GM12878 (cell line): ENCODE data around the gene STK32B. TPM values are rescaled to one million over a fixed set of nuclear protein-coding genes. Genes with fewer than 3 reads are reported as not detected.

Experiments
- ATAC-seq: fragments of 200-7000 bp; cut with Tn5 transposase; 3 replicates; pipeline ENCODE4 v1.9.1; 2020; ENCODE audit warnings: mild to moderate bottlenecking, moderate library complexity
- BruUV-seq: library from RNA; stranded (reverse); fragments of 400-500 nt; replicated peaks from 2 replicates; lab custom pipeline; 2021; lab: Mats Ljungman, UMichigan
- CTCF ChIA-PET: fragments of 300-600 bp; sonication (Branson Sonifier 250); formaldehyde crosslinking; extraction: SDS; loops from one replicate; lab custom pipeline; 2021; ENCODE audit warnings: inconsistent platforms; lab: Yijun Ruan, JAX
- POLR2A ChIA-PET: fragments of 350-600 bp; formaldehyde crosslinking; extraction: SDS; loops from one replicate; lab custom pipeline; 2021; ENCODE audit warnings: inconsistent platforms; lab: Charles Lee
- RAD21 ChIA-PET: fragments of 300-600 bp; sonication (Branson Sonifier 250); formaldehyde crosslinking; loops from one replicate; lab custom pipeline; 2023; ENCODE audit warnings: antibody characterized with exemption; ENCODE audit not compliant: unreplicated experiment; lab: Charles Lee
- SMC1A ChIA-PET: fragments of 300-600 bp; sonication (Branson Sonifier 250); formaldehyde crosslinking; loops from one replicate; lab custom pipeline; 2023; ENCODE audit not compliant: unreplicated experiment, uncharacterized antibody; lab: Charles Lee
- DNase-seq: peaks from one replicate; pipeline ENCODE4 v3.0.0-alpha.2; 2011; ENCODE audit warnings: low read depth, low spot score
- FAIRE-seq: peaks from 3 replicates; lab custom pipeline; 2011; peaks lifted over from hg19 to GRCh38; lab: Jason Lieb, UNC
- H2AFZ ChIP-seq: 2 replicates; pipeline ENCODE4 v1.6.0; 2011; ENCODE audit warnings: low read depth, low read length, control low read depth; ENCODE audit not compliant: control insufficient read depth
- H3K27ac ChIP-seq: 2 replicates; pipeline ENCODE4 v1.5.1; 2011; ENCODE audit warnings: control low read depth; ENCODE audit not compliant: control insufficient read depth, insufficient read depth
- H3K27me3 ChIP-seq, 2 experiments: replicated peaks in 1 of 2; 2 replicates each; pipeline versions ENCODE4 v1.6.0 to v1.6.1; 2011; ENCODE audit warnings: low read length in 1 of 2; ENCODE audit not compliant: control insufficient read depth in 2 of 2, insufficient read depth in 2 of 2
- H3K36me3 ChIP-seq, 2 experiments: 2 replicates each; pipeline ENCODE4 v1.5.1; 2011; ENCODE audit warnings: low read length in 1 of 2; ENCODE audit not compliant: control insufficient read depth in 2 of 2, insufficient read depth in 2 of 2
- H3K4me1 ChIP-seq: 2 replicates; pipeline ENCODE4 v1.6.1; 2011; ENCODE audit warnings: mild to moderate bottlenecking, low read length, moderate library complexity, mixed read lengths; ENCODE audit not compliant: control insufficient read depth, insufficient read depth
- H3K4me2 ChIP-seq: 2 replicates; pipeline ENCODE4 v1.6.0; 2011; ENCODE audit warnings: control low read depth; ENCODE audit not compliant: control insufficient read depth, insufficient read depth
- H3K4me3 ChIP-seq: fragments of 200-600 bp; sonication (generic); 2 replicates; pipeline ENCODE4 v1.5.1; 2016
- H3K79me2 ChIP-seq: 2 replicates; pipeline ENCODE4 v1.6.0; 2011; ENCODE audit warnings: low read length; ENCODE audit not compliant: control insufficient read depth, insufficient read depth
- H3K9ac ChIP-seq: 2 replicates; pipeline ENCODE4 v1.8.0; 2011; ENCODE audit warnings: low read length, control low read depth, mixed read lengths; ENCODE audit not compliant: control insufficient read depth, insufficient read depth
- H3K9me3 ChIP-seq: replicated peaks from 3 replicates; pipeline ENCODE4 v1.5.1; 2011; ENCODE audit warnings: mild to moderate bottlenecking, low read length; ENCODE audit not compliant: control insufficient read depth, insufficient read depth
- H4K20me1 ChIP-seq: 2 replicates; pipeline ENCODE4 v1.6.0; 2011; ENCODE audit not compliant: control insufficient read depth, insufficient read depth
- BCL11A ChIP-seq: IDR thresholded peaks from 2 replicates; pipeline ENCODE4 v1.6.1; 2011; ENCODE audit warnings: low read depth, low read length
- CHD4 ChIP-seq: fragments of 200-600 bp; sonication (generic); IDR thresholded peaks from 2 replicates; pipeline ENCODE4 v1.6.1; 2016; ENCODE audit warnings: mild to moderate bottlenecking
- CREB1 ChIP-seq: IDR thresholded peaks from 2 replicates; pipeline ENCODE4 v1.6.1; 2012; ENCODE audit warnings: low read depth, mild to moderate bottlenecking, inconsistent platforms
- FOXK2 ChIP-seq: fragments of 450-650 bp; IDR thresholded peaks from 2 replicates; pipeline ENCODE4 v1.6.1; 2017; ENCODE audit warnings: mild to moderate bottlenecking, moderate library complexity
- JUNB ChIP-seq: IDR thresholded peaks from 2 replicates; pipeline ENCODE4 v1.6.1; 2016; ENCODE audit warnings: antibody characterized with exemption, mild to moderate bottlenecking
- MEF2B ChIP-seq: fragments of 450-650 bp; IDR thresholded peaks from 2 replicates; pipeline ENCODE4 v1.6.1; 2018; ENCODE audit warnings: mild to moderate bottlenecking, moderate library complexity; ENCODE audit not compliant: partially characterized antibody, poor library complexity, severe bottlenecking
- MTA2 ChIP-seq: fragments of 450-650 bp; IDR thresholded peaks from 2 replicates; pipeline ENCODE4 v1.6.1; 2016; ENCODE audit warnings: low read depth, mild to moderate bottlenecking, moderate library complexity
- PML ChIP-seq: IDR thresholded peaks from 2 replicates; pipeline ENCODE4 v1.6.1; 2012; ENCODE audit warnings: low read length, inconsistent platforms
- RAD21 ChIP-seq: IDR thresholded peaks from 2 replicates; pipeline ENCODE4 v1.6.1; 2011; ENCODE audit warnings: mild to moderate bottlenecking, low read depth, low read length, moderate library complexity; ENCODE audit not compliant: insufficient read depth
- RELA ChIP-seq: fragments of 450-650 bp; IDR thresholded peaks from 2 replicates; pipeline ENCODE4 v1.8.0; 2014; ENCODE audit warnings: borderline replicate concordance; ENCODE audit not compliant: partially characterized antibody
- WGBS: methylation state at CpG from one replicate; pipeline ENCODE4 v1.1.6; 2016; ENCODE audit warnings: low lambda C conversion rate; ENCODE audit not compliant: insufficient replicate concordance, insufficient coverage; ENCODE audit errors: missing lambda C conversion rate; 5-methylcytosine and 5-hydroxymethylcytosine counted together
- in situ Hi-C: fragments of 300-500 bp; cut with MboI; formaldehyde crosslinking; loops from 9 replicates; pipeline ENCODE4 v1.14.3; 2018; ENCODE audit warnings: mixed read lengths
- intact Hi-C: fragments of 100-400 bp; cut with micrococcal nuclease; formaldehyde crosslinking; loops from one replicate; pipeline ENCODE4 v1.14.2; 2022; ENCODE audit not compliant: unreplicated experiment
- polyA plus RNA-seq, 11 experiments: library from polyadenylated mRNA; depleted of rRNA in 4 of 11; unstranded in 6 of 11; stranded (reverse) in 5 of 11; fragments of >200 nt; fragmentation: Nextera tagmentation in 4 of 11; fragmentation: Illumina TruSeq in 1 of 11; extraction: Ambion mirVana in 4 of 11; extraction: Trizol in 1 of 11; gene quantifications; 1 replicate in 1 of 11; 2 replicates in 10 of 11; pipeline versions ENCODE4 v1.2.1 to v1.2.3, GENCODE V29; 2011 to 2016; ENCODE audit warnings: inconsistent platforms in 2 of 11, missing spikeins in 2 of 11, low read depth in 1 of 11
- total RNA-seq, 4 experiments: library from RNA; depleted of rRNA in 3 of 4; stranded (reverse); fragments of >200 nt in 3 of 4; fragmentation: Illumina TruSeq in 1 of 4; extraction: Trizol in 1 of 4; gene quantifications; 2 replicates each; pipeline versions ENCODE4 v1.2.1 to v1.2.3, GENCODE V29; 2013 to 2021
- TF ChIP-seq, protein P1 (sequence below): fragments of 450-650 bp; IDR thresholded peaks from 2 replicates; pipeline ENCODE4 v1.6.1; 2017; ENCODE audit warnings: borderline replicate concordance
- TF ChIP-seq, protein P2 (sequence below): fragments of 450-650 bp; IDR thresholded peaks from 2 replicates; pipeline ENCODE4 v1.6.1; 2014; ENCODE audit warnings: mild to moderate bottlenecking
- TF ChIP-seq, protein P3 (sequence below): fragments of 450-650 bp; IDR thresholded peaks from 2 replicates; pipeline ENCODE4 v1.6.1; 2018; ENCODE audit warnings: mild to moderate bottlenecking, low read depth, moderate library complexity; ENCODE audit not compliant: partially characterized antibody
- TF ChIP-seq, protein P4 (sequence below): IDR thresholded peaks from 2 replicates; pipeline ENCODE4 v1.6.1; 2012; ENCODE audit warnings: mild to moderate bottlenecking, low read depth, low read length

The STK32B gene
- total and polyA plus RNA-seq, 10 of the 15 experiments (the other 5 are each of a cell fraction or from before 2014, with no cell fraction given): 0.04 to 0.12 (median 0.08) TPM; not detected in 7

DNA sequence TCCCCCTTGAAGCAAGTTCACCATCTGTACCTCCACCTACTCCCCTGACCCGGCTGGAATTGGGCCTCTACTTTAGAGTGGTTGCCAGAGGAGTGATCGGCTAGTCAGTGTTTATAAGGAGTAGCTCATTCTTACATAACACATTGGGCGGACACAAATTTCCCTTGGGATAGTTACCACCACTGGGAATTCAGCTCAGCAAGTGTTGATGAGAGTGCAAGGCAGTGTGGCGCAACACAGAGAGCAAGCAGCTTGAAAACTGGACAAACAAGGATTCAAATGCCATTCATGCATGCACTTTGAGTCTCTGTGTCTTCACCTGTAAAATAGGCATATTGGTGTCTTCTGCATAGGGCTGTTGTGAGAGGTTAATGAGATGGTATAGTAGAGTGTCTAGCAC is 92.7 kb downstream of the STK32B start:
- POLR2A ChIA-PET: no interaction called here
- CTCF ChIA-PET: no interaction called here
- Histone ChIP-seq H3K79me2 (no peaks in the 10 kb centered on the region), H3K27me3 (no peaks in the 10 kb centered on the region), H2AFZ (no peak overlapping the region), H3K36me3 (no peaks in the 10 kb centered on the region), H3K27ac (no peak overlapping the region), H4K20me1 (no peaks in the 10 kb centered on the region), H3K4me2 (no peak overlapping the region), H3K9ac (no peak overlapping the region), H3K9me3 (no peaks in the 10 kb centered on the region), H3K4me3 (no peak overlapping the region), H3K4me1 (no peaks in the 10 kb centered on the region)
- intact Hi-C loops: loop anchor here (10.0 kb wide), 1 partner anchor 149 kb away; no protein-coding TSS in a partner anchor
- no peak for DNase-seq
- no peak for ATAC-seq
- TF ChIP-seq MEF2B (no peak), CHD4 (no peak), JUNB (no peak), FOXK2 (no peak), PML (no peak), RAD21 (no peak), RELA (no peak), CREB1 (no peak), BCL11A (no peak), MTA2 (no peak)
- TF ChIP-seq, protein P1, sequence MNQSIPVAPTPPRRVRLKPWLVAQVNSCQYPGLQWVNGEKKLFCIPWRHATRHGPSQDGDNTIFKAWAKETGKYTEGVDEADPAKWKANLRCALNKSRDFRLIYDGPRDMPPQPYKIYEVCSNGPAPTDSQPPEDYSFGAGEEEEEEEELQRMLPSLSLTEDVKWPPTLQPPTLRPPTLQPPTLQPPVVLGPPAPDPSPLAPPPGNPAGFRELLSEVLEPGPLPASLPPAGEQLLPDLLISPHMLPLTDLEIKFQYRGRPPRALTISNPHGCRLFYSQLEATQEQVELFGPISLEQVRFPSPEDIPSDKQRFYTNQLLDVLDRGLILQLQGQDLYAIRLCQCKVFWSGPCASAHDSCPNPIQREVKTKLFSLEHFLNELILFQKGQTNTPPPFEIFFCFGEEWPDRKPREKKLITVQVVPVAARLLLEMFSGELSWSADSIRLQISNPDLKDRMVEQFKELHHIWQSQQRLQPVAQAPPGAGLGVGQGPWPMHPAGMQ: no peak
- TF ChIP-seq, protein P2, sequence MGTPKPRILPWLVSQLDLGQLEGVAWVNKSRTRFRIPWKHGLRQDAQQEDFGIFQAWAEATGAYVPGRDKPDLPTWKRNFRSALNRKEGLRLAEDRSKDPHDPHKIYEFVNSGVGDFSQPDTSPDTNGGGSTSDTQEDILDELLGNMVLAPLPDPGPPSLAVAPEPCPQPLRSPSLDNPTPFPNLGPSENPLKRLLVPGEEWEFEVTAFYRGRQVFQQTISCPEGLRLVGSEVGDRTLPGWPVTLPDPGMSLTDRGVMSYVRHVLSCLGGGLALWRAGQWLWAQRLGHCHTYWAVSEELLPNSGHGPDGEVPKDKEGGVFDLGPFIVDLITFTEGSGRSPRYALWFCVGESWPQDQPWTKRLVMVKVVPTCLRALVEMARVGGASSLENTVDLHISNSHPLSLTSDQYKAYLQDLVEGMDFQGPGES: no peak
- TF ChIP-seq, protein P3, sequence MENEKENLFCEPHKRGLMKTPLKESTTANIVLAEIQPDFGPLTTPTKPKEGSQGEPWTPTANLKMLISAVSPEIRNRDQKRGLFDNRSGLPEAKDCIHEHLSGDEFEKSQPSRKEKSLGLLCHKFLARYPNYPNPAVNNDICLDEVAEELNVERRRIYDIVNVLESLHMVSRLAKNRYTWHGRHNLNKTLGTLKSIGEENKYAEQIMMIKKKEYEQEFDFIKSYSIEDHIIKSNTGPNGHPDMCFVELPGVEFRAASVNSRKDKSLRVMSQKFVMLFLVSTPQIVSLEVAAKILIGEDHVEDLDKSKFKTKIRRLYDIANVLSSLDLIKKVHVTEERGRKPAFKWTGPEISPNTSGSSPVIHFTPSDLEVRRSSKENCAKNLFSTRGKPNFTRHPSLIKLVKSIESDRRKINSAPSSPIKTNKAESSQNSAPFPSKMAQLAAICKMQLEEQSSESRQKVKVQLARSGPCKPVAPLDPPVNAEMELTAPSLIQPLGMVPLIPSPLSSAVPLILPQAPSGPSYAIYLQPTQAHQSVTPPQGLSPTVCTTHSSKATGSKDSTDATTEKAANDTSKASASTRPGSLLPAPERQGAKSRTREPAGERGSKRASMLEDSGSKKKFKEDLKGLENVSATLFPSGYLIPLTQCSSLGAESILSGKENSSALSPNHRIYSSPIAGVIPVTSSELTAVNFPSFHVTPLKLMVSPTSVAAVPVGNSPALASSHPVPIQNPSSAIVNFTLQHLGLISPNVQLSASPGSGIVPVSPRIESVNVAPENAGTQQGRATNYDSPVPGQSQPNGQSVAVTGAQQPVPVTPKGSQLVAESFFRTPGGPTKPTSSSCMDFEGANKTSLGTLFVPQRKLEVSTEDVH: no peak
- TF ChIP-seq, protein P4, sequence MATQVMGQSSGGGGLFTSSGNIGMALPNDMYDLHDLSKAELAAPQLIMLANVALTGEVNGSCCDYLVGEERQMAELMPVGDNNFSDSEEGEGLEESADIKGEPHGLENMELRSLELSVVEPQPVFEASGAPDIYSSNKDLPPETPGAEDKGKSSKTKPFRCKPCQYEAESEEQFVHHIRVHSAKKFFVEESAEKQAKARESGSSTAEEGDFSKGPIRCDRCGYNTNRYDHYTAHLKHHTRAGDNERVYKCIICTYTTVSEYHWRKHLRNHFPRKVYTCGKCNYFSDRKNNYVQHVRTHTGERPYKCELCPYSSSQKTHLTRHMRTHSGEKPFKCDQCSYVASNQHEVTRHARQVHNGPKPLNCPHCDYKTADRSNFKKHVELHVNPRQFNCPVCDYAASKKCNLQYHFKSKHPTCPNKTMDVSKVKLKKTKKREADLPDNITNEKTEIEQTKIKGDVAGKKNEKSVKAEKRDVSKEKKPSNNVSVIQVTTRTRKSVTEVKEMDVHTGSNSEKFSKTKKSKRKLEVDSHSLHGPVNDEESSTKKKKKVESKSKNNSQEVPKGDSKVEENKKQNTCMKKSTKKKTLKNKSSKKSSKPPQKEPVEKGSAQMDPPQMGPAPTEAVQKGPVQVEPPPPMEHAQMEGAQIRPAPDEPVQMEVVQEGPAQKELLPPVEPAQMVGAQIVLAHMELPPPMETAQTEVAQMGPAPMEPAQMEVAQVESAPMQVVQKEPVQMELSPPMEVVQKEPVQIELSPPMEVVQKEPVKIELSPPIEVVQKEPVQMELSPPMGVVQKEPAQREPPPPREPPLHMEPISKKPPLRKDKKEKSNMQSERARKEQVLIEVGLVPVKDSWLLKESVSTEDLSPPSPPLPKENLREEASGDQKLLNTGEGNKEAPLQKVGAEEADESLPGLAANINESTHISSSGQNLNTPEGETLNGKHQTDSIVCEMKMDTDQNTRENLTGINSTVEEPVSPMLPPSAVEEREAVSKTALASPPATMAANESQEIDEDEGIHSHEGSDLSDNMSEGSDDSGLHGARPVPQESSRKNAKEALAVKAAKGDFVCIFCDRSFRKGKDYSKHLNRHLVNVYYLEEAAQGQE: no peak
- in situ Hi-C loops: no loop called here
- WGBS: 18% methylated on average over 4 of the region's 4 CpGs
- no peak for FAIRE-seq
- no TSS peak for BruUV-seq
- RAD21 ChIA-PET: no interaction called here
- SMC1A ChIA-PET: no interaction called here
